DND-41 (cell line): ENCODE results near the gene NFIA.

ENCODE experiments used
- ATAC-seq: fragments of 200-7000 bp; cut with Tn5 transposase; 3 replicates; pipeline ENCODE4 v1.9.1; 2021; ENCODE audit warnings: low read depth; ENCODE audit not compliant: insufficient read depth
- DNase-seq: peaks from one replicate; pipeline ENCODE4 v3.0.0-alpha.2; 2020
- H2AFZ ChIP-seq: 2 replicates; pipeline ENCODE4 v1.6.0; 2012; ENCODE audit warnings: low read depth, low read length
- H3K27ac ChIP-seq: 2 replicates; pipeline ENCODE4 v1.5.1; 2012; ENCODE audit warnings: low read length, inconsistent platforms
- H3K27me3 ChIP-seq: fragments of 200-600 bp; sonication (generic); 2 replicates; pipeline ENCODE4 v1.6.0; 2012; ENCODE audit warnings: low read length, mild to moderate bottlenecking, inconsistent platforms; ENCODE audit not compliant: insufficient read depth, poor library complexity
- H3K36me3 ChIP-seq: 2 replicates; pipeline ENCODE4 v1.5.1; 2012; ENCODE audit warnings: low read length, inconsistent platforms; ENCODE audit not compliant: insufficient read depth
- H3K4me1 ChIP-seq: 2 replicates; pipeline ENCODE4 v1.5.1; 2012; ENCODE audit warnings: mild to moderate bottlenecking, low read length; ENCODE audit not compliant: insufficient read depth
- H3K4me2 ChIP-seq: 2 replicates; pipeline ENCODE4 v1.6.0; 2012; ENCODE audit warnings: mild to moderate bottlenecking, moderate library complexity, low read length, inconsistent platforms; ENCODE audit not compliant: insufficient read depth
- H3K4me3 ChIP-seq, 2 experiments: fragments of 200-600 bp in 1 of 2; shearing (Covaris generic) in 1 of 2; 2 replicates each; pipeline ENCODE4 v1.5.1; 2012 to 2016; ENCODE audit warnings: inconsistent platforms in 2 of 2, low read length in 2 of 2, mild to moderate bottlenecking in 2 of 2, low read depth in 1 of 2, moderate library complexity in 1 of 2
- H3K79me2 ChIP-seq: 2 replicates; pipeline ENCODE4 v1.6.0; 2012; ENCODE audit warnings: low read length, inconsistent platforms; ENCODE audit not compliant: insufficient read depth
- H3K9ac ChIP-seq: 2 replicates; pipeline ENCODE4 v1.6.0; 2012; ENCODE audit warnings: low read depth, mild to moderate bottlenecking, inconsistent platforms, low read length, moderate library complexity
- H3K9me3 ChIP-seq: 2 replicates; pipeline ENCODE4 v1.5.1; 2012; ENCODE audit warnings: low read length, moderate library complexity, mild to moderate bottlenecking, inconsistent platforms; ENCODE audit not compliant: insufficient read depth, severe bottlenecking
- H4K20me1 ChIP-seq: 2 replicates; pipeline ENCODE4 v1.6.0; 2012; ENCODE audit warnings: low read length; ENCODE audit not compliant: insufficient read depth
- CTCF ChIP-seq: IDR thresholded peaks from 2 replicates; pipeline ENCODE4 v1.5.1; 2012; ENCODE audit warnings: borderline replicate concordance, low read length, moderate library complexity, mild to moderate bottlenecking; ENCODE audit not compliant: poor library complexity, severe bottlenecking; ENCODE audit errors: extremely low read depth
- EZH2 ChIP-seq: IDR thresholded peaks from 3 replicates; pipeline ENCODE4 v1.6.1; 2012; ENCODE audit warnings: borderline replicate concordance, low read depth, mild to moderate bottlenecking, moderate library complexity, low read length, inconsistent platforms; ENCODE audit not compliant: severe bottlenecking

The NFIA gene

GRCh38 chr1:61289232-61290098 lies 207.1 kb downstream of the NFIA start:
- DNase-seq (no peak), ATAC-seq (no peak)
- no peaks in the 10 kb centered on the region for H4K20me1 ChIP-seq
- H3K4me2 ChIP-seq, result no peak overlapping the region
- no peak overlapping the region for H3K9ac ChIP-seq
- TF ChIP-seq EZH2, result no peak
- no peak for TF ChIP-seq CTCF
- no peaks in the 10 kb centered on the region for H3K9me3 ChIP-seq
- no peaks in the 10 kb centered on the region for H3K27me3 ChIP-seq
- H3K4me1 ChIP-seq, result no peaks in the 10 kb centered on the region
- no peaks in the 10 kb centered on the region for H3K36me3 ChIP-seq
- H3K79me2 ChIP-seq, result no peaks in the 10 kb centered on the region
- H2AFZ ChIP-seq, result no peak overlapping the region
- H3K27ac ChIP-seq, result no peak overlapping the region
- H3K4me3 ChIP-seq, result no peak overlapping the region

GRCh38 chr1:61290525-61290924 lies 208.2 kb downstream of the NFIA start:
- Histone ChIP-seq H3K9me3 (no peaks in the 10 kb centered on the region), H2AFZ (no peak overlapping the region), H4K20me1 (no peaks in the 10 kb centered on the region), H3K4me2 (no peak overlapping the region), H3K9ac (no peak overlapping the region), H3K4me1 (no peaks in the 10 kb centered on the region), H3K79me2 (no peaks in the 10 kb centered on the region), H3K4me3 (no peak overlapping the region), H3K36me3 (no peaks in the 10 kb centered on the region), H3K27me3 (no peaks in the 10 kb centered on the region), H3K27ac (no peak overlapping the region)
- no peak for ATAC-seq
- TF ChIP-seq EZH2 (no peak), CTCF (no peak)
- no peak for DNase-seq

GRCh38 chr1:61293197-61293596 lies 210.8 kb downstream of the NFIA start:
- no peak overlapping the region for H3K27ac ChIP-seq
- ATAC-seq, result no peak

More at GRCh38 chr1:61293197-61293596, 210.8 kb downstream of the NFIA start:
- no peaks in the 10 kb centered on the region for H4K20me1 ChIP-seq
- H3K4me2 ChIP-seq, result no peak overlapping the region
- no peaks in the 10 kb centered on the region for H3K4me1 ChIP-seq
- no peak for DNase-seq
- no peaks in the 10 kb centered on the region for H3K9me3 ChIP-seq
- no peak overlapping the region for H3K4me3 ChIP-seq
- H2AFZ ChIP-seq, result no peak overlapping the region
- H3K36me3 ChIP-seq, result no peaks in the 10 kb centered on the region
- H3K9ac ChIP-seq, result no peak overlapping the region
- no peak for TF ChIP-seq CTCF
- no peak for TF ChIP-seq EZH2
- no peaks in the 10 kb centered on the region for H3K79me2 ChIP-seq
- no peaks in the 10 kb centered on the region for H3K27me3 ChIP-seq
